H1 (cell line): ENCODE results near the gene WDFY4. TPM values are rescaled to one million over a fixed set of nuclear protein-coding genes. Genes with fewer than 3 reads are reported as not detected.

ENCODE experiments used
- CTCF ChIA-PET: fragments of 300-600 bp; sonication (Branson Sonifier 250); formaldehyde crosslinking; loops from one replicate; lab custom pipeline; 2021; ENCODE audit not compliant: partially characterized antibody; lab: Charles Lee
- POLR2A ChIA-PET: fragments of 300-600 bp; sonication (Branson Sonifier 250); formaldehyde crosslinking; loops from one replicate; lab custom pipeline; 2021; ENCODE audit warnings: inconsistent platforms; ENCODE audit not compliant: partially characterized antibody; lab: Charles Lee
- DNase-seq, 2 experiments: peaks; one replicate each; pipeline versions ENCODE4 v3.0.0 to v3.0.0-alpha.2; 2010 to 2022; ENCODE audit warnings: low spot score in 2 of 2, low read depth in 1 of 2, mixed read lengths in 1 of 2
- FAIRE-seq: peaks from 2 replicates; lab custom pipeline; 2011; peaks lifted over from hg19 to GRCh38; lab: Jason Lieb, UNC
- H2AFZ ChIP-seq: 2 replicates; pipeline ENCODE4 v1.8.1; 2012; ENCODE audit warnings: low read length, inconsistent platforms
- H2AK5ac ChIP-seq: 2 replicates; pipeline ENCODE4 v1.6.1; 2013; ENCODE audit warnings: low read depth, low read length
- H2BK120ac ChIP-seq: replicated peaks from 2 replicates; pipeline ENCODE3; 2013; ENCODE audit warnings: low read depth, low read length, inconsistent platforms
- H2BK12ac ChIP-seq: 2 replicates; pipeline ENCODE4 v1.6.1; 2013; ENCODE audit warnings: low read depth, low read length
- H2BK15ac ChIP-seq: 2 replicates; pipeline ENCODE4 v1.6.1; 2013; ENCODE audit warnings: low read length
- H2BK20ac ChIP-seq: 2 replicates; pipeline ENCODE4 v1.6.1; 2013; ENCODE audit warnings: low read length
- H2BK5ac ChIP-seq: 2 replicates; pipeline ENCODE4 v1.6.1; 2013; ENCODE audit warnings: low read depth, low read length
- H3K14ac ChIP-seq: 2 replicates; pipeline ENCODE4 v1.6.1; 2013; ENCODE audit warnings: inconsistent platforms; ENCODE audit not compliant: insufficient read length
- H3K18ac ChIP-seq: 2 replicates; pipeline ENCODE4 v1.6.1; 2013; ENCODE audit warnings: low read length; ENCODE audit errors: extremely low read depth
- H3K23ac ChIP-seq: 2 replicates; pipeline ENCODE4 v1.6.1; 2013; ENCODE audit warnings: inconsistent platforms; ENCODE audit not compliant: insufficient read length
- H3K23me2 ChIP-seq: 2 replicates; pipeline ENCODE4 v1.6.1; 2013; ENCODE audit warnings: low read depth, low read length
- H3K27ac ChIP-seq: 2 replicates; pipeline ENCODE4 v1.6.1; 2011; ENCODE audit warnings: low read depth, low read length, inconsistent platforms
- H3K27me3 ChIP-seq, 4 experiments: replicated peaks in 1 of 4; 1 replicate in 1 of 4; 2 replicates in 3 of 4; pipeline versions ENCODE4 v1.6.1 to v1.8.1; 2011 to 2013; ENCODE audit warnings: low read length in 3 of 4, mild to moderate bottlenecking in 3 of 4, inconsistent platforms in 2 of 4, mixed read lengths in 2 of 4, moderate library complexity in 1 of 4; ENCODE audit not compliant: control insufficient read depth in 3 of 4, insufficient read depth in 3 of 4; ENCODE audit errors: extremely low read depth in 1 of 4
- H3K36me3 ChIP-seq, 4 experiments: 2 replicates each; pipeline versions ENCODE4 v1.6.1 to v1.8.1; 2011 to 2013; ENCODE audit warnings: mild to moderate bottlenecking in 4 of 4, low read length in 3 of 4, moderate library complexity in 2 of 4, control low read depth in 1 of 4, inconsistent platforms in 1 of 4; ENCODE audit not compliant: insufficient read depth in 4 of 4, control insufficient read depth in 2 of 4
- H3K4ac ChIP-seq: replicated peaks from 2 replicates; pipeline ENCODE3; 2013; ENCODE audit warnings: low read length, low read depth, mixed read lengths, inconsistent platforms; ENCODE audit not compliant: insufficient read length
- H3K4me1 ChIP-seq, 4 experiments: replicated peaks in 1 of 4; 1 replicate in 1 of 4; 2 replicates in 3 of 4; pipeline versions ENCODE4 v1.6.1 to v1.8.1; 2011 to 2013; ENCODE audit warnings: low read length in 3 of 4, inconsistent platforms in 2 of 4, mixed read lengths in 1 of 4; ENCODE audit not compliant: insufficient read depth in 4 of 4, control insufficient read depth in 3 of 4
- H3K4me2 ChIP-seq, 2 experiments: 2 replicates each; pipeline versions ENCODE4 v1.6.1 to v1.8.1; 2011 to 2013; ENCODE audit warnings: low read depth in 2 of 2, low read length in 2 of 2, control low read depth in 1 of 2, inconsistent platforms in 1 of 2, mild to moderate bottlenecking in 1 of 2; ENCODE audit not compliant: insufficient read depth in 1 of 2
- H3K4me3 ChIP-seq, 4 experiments: fragments of 200-600, 300-600 bp in 1 of 4; sonication (generic), shearing (Covaris generic), sonication (Bioruptor Twin) in 1 of 4; 2 replicates each; pipeline versions ENCODE4 v1.5.1 to v1.8.1; 2011 to 2016; ENCODE audit warnings: low read length in 4 of 4, low read depth in 3 of 4, control low read depth in 2 of 4, inconsistent platforms in 2 of 4, mild to moderate bottlenecking in 2 of 4, mixed read lengths in 1 of 4, moderate library complexity in 1 of 4; ENCODE audit not compliant: insufficient read depth in 2 of 4; ENCODE audit errors: extremely low read depth in 1 of 4
- H3K56ac ChIP-seq: replicated peaks from 2 replicates; pipeline ENCODE3; 2013; ENCODE audit warnings: low read depth, mild to moderate bottlenecking, mixed read lengths, low read length, inconsistent platforms; ENCODE audit not compliant: insufficient read length
- H3K79me1 ChIP-seq: 2 replicates; pipeline ENCODE4 v1.6.1; 2013; ENCODE audit warnings: low read depth, low read length, control low read depth
- H3K79me2 ChIP-seq, 2 experiments: 2 replicates each; pipeline versions ENCODE4 v1.6.1 to v1.8.1; 2012 to 2013; ENCODE audit warnings: low read length in 2 of 2, mild to moderate bottlenecking in 2 of 2, inconsistent platforms in 1 of 2; ENCODE audit not compliant: insufficient read depth in 2 of 2, control insufficient read depth in 1 of 2
- H3K9ac ChIP-seq, 4 experiments: replicated peaks in 1 of 4; 1 replicate in 1 of 4; 2 replicates in 3 of 4; pipeline versions ENCODE4 v1.6.1 to v1.8.1; 2011 to 2013; ENCODE audit warnings: low read depth in 3 of 4, low read length in 3 of 4, control low read depth in 2 of 4, mild to moderate bottlenecking in 2 of 4, moderate library complexity in 2 of 4, inconsistent platforms in 1 of 4; ENCODE audit errors: extremely low read depth in 1 of 4
- H3K9me3 ChIP-seq, 2 experiments: 2 replicates each; pipeline versions ENCODE4 v1.6.1 to v1.8.1; 2012 to 2013; ENCODE audit warnings: mild to moderate bottlenecking in 2 of 2, moderate library complexity in 2 of 2, control low read depth in 1 of 2, inconsistent platforms in 1 of 2, low read depth in 1 of 2, low read length in 1 of 2, mixed read lengths in 1 of 2; ENCODE audit not compliant: insufficient read depth in 2 of 2
- H4K20me1 ChIP-seq, 2 experiments: replicated peaks in 1 of 2; 2 replicates each; pipeline versions ENCODE3 to v1.8.1; 2011 to 2013; ENCODE audit warnings: inconsistent platforms in 2 of 2, low read length in 2 of 2, mild to moderate bottlenecking in 1 of 2; ENCODE audit not compliant: insufficient read depth in 2 of 2, control insufficient read depth in 1 of 2
- H4K5ac ChIP-seq: 2 replicates; pipeline ENCODE4 v1.6.1; 2013; ENCODE audit warnings: low read length, low read depth, mixed read lengths, inconsistent platforms; ENCODE audit not compliant: insufficient read length
- H4K8ac ChIP-seq: 2 replicates; pipeline ENCODE4 v1.8.0; 2013; ENCODE audit warnings: mild to moderate bottlenecking, moderate library complexity, low read length, inconsistent platforms; ENCODE audit not compliant: insufficient read depth; ENCODE audit errors: extremely low read depth
- H4K91ac ChIP-seq: replicated peaks from 2 replicates; pipeline ENCODE3; 2013; ENCODE audit warnings: low read length, mixed read lengths, inconsistent platforms; ENCODE audit not compliant: insufficient read length
- CHD2 ChIP-seq: IDR thresholded peaks from 2 replicates; pipeline ENCODE4 v1.6.1; 2012; ENCODE audit warnings: low read length, improper control_type of control experiment
- GTF2F1 ChIP-seq: IDR thresholded peaks from 2 replicates; pipeline ENCODE4 v1.6.1; 2012; ENCODE audit warnings: low read depth, low read length, improper control_type of control experiment, borderline replicate concordance
- RAD21 ChIP-seq, 2 experiments: IDR thresholded peaks in 1 of 2; conservative IDR thresholded peaks in 1 of 2; 2 replicates each; pipeline ENCODE4 v1.6.1; 2011; ENCODE audit warnings: low read depth in 2 of 2, low read length in 2 of 2, improper control_type of control experiment in 1 of 2, inconsistent platforms in 1 of 2, mild to moderate bottlenecking in 1 of 2, moderate library complexity in 1 of 2
- WGBS, 2 experiments: shearing (Covaris generic) in 1 of 2; methylation state at CpG; one replicate each; pipeline versions ENCODE4 v1.1.6 to v1.1.7; 2013 to 2015; ENCODE audit warnings: low lambda C conversion rate in 2 of 2, mixed read lengths in 2 of 2, inconsistent platforms in 1 of 2, low coverage in 1 of 2, missing lambda C conversion rate in 1 of 2; ENCODE audit not compliant: insufficient replicate concordance in 2 of 2, insufficient coverage in 1 of 2, insufficient read length in 1 of 2; ENCODE audit errors: extremely low coverage in 1 of 2, missing lambda C conversion rate in 1 of 2; 5-methylcytosine and 5-hydroxymethylcytosine counted together
- polyA plus RNA-seq, 7 experiments: library from polyadenylated mRNA; depleted of rRNA in 3 of 7; stranded (reverse) in 5 of 7; unstranded in 2 of 7; fragments of >200 nt in 5 of 7; fragments of 200-250 nt in 2 of 7; gene quantifications; 1 replicate in 5 of 7; 2 replicates in 1 of 7; 4 replicates in 1 of 7; pipeline versions ENCODE4 v1.2.1 to v1.2.3, GENCODE V29; 2011 to 2013; ENCODE audit warnings: missing spikeins in 2 of 7, mixed read lengths in 2 of 7
- total RNA-seq: library from RNA; stranded (reverse); fragmentation: NEBNext Ultra II Directional; extraction: Animal tissue kit (Norgen Biotek cat#: 25700); gene quantifications from 2 replicates; pipeline ENCODE4 v1.2.1, GENCODE V29; 2021

The WDFY4 gene
- total and polyA plus RNA-seq, 2 of the 8 experiments (the other 6 are each of a cell fraction or from before 2014, with no cell fraction given): not detected

GRCh38 chr10:48711830-48712229 is 27.2 kb downstream of the WDFY4 start:
- no peak for FAIRE-seq
- Histone ChIP-seq H3K9ac (no peak overlapping the region), H2AK5ac (no peak overlapping the region), H2BK120ac (no peak overlapping the region), H4K20me1 (no peaks in the 10 kb centered on the region), H3K18ac (no peak overlapping the region), H4K8ac (no peak overlapping the region), H2BK12ac (no peak overlapping the region), H3K23me2 (no peaks in the 10 kb centered on the region), H3K4me1 (no peaks in the 10 kb centered on the region), H3K4me3 (no peak overlapping the region), H3K23ac (no peak overlapping the region), H3K4ac (no peak overlapping the region), H4K5ac (no peak overlapping the region), H2AFZ (no peak overlapping the region), H3K14ac (no peak overlapping the region), H2BK5ac (no peak overlapping the region), H3K79me2 (no peaks in the 10 kb centered on the region), H4K91ac (no peak overlapping the region), H3K9me3 (no peaks in the 10 kb centered on the region), H3K27me3 (no peaks in the 10 kb centered on the region), H2BK15ac (no peak overlapping the region), H3K4me2 (no peak overlapping the region), H3K36me3 (no peaks in the 10 kb centered on the region), H2BK20ac (no peak overlapping the region), H3K56ac (no peak overlapping the region), H3K79me1 (no peaks in the 10 kb centered on the region), H3K27ac (no peak overlapping the region)
- WGBS, 2 experiments: 83% methylated on average over 3 of the region's 3 CpGs; no CpG with 5 or more reads in 1 of the 2 experiments
- no peak for DNase-seq
- ChIA-PET CTCF (interaction anchor here (1.6 to 2.2 kb wide), 4 partner anchors 12 to 56 kb away, joined by 4 to 8 read pairs (median 4); no protein-coding TSS in a partner anchor), POLR2A (no interaction called here)
- TF ChIP-seq GTF2F1: no peak
- no peak for TF ChIP-seq CHD2
- no peak for TF ChIP-seq RAD21 (IDR thresholded peaks at IDR 0.05 in 1 of 2, conservative IDR thresholded peaks at IDR 0.05 in 1 of 2; ENCODE audit: low read depth in 2 of 2, low read length in 2 of 2)
